ENCODE measurements around the gene CLASP1.

DNA sequence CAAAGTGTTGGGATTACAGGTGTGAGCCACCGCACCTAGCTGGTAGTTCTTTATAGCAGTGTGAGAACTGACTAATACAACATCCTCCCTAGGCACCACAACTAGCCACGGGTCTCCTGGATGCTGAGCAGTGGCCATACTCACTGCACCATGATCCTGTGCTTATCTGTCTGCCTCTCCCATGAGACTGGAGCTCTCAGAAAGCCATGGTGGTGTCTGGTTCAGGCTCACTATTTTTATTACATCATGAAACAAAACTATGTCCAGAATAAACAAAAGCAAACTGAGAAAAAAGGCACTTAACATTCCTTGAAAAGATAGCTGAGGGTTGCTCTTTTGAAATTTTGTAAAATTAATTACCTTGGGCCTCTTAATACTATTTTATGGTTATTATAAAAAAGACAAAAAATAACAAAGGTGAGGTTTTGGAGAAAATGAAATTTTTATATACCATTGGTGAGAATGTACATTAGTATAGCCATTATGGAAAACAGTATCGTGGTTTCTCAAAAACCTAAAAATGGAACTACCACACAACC is 273.6 kb downstream of the CLASP1 start:
- no peak for TF ChIP-seq POLR2AphosphoS5 (IDR thresholded peaks at IDR 0.05; ENCODE audit: low read depth, low read length)
- TF ChIP-seq POLR2A (IDR thresholded peaks at IDR 0.05; ENCODE audit: low read depth, low read length): no peak

All from GM12891 (cell line).